HCT116 (cell line): ENCODE measurements around the gene DPF3. TPM values are rescaled to one million over a fixed set of nuclear protein-coding genes. Genes with fewer than 3 reads are reported as not detected.

Experiments
- ATAC-seq: fragments of 200-7000 bp; cut with Tn5 transposase; 2 replicates; pipeline ENCODE4 v1.9.1; 2020; ENCODE audit warnings: mild to moderate bottlenecking, moderate library complexity
- BruUV-seq: library from RNA; stranded (reverse); fragments of 400-500 nt; replicated peaks from 2 replicates; lab custom pipeline; 2021; lab: Mats Ljungman, UMichigan
- CTCF ChIA-PET: fragments of 300-600 bp; sonication (Branson Sonifier 250); formaldehyde crosslinking; loops from one replicate; lab custom pipeline; 2021; ENCODE audit warnings: antibody characterized with exemption; lab: Charles Lee
- POLR2A ChIA-PET: fragments of 300-600, 350-600 bp; sonication (Branson Sonifier 250); formaldehyde crosslinking; loops from one replicate; lab custom pipeline; 2021; ENCODE audit warnings: antibody characterized with exemption; lab: Charles Lee
- RAD21 ChIA-PET, 2 experiments: fragments of 300-600 bp; sonication (Branson Sonifier 250); formaldehyde crosslinking; loops; one replicate each; lab custom pipeline; 2023; ENCODE audit warnings: low total read pairs in 2 of 2; ENCODE audit not compliant: uncharacterized antibody in 2 of 2, unreplicated experiment in 2 of 2, low non-redundant PET in 1 of 2; lab: Charles Lee
- DNase-seq: peaks from one replicate; pipeline ENCODE4 v3.0.0-alpha.2; 2010; ENCODE audit warnings: low read depth, low spot score
- H2AFZ ChIP-seq: fragments of 200-600 bp; shearing (Covaris generic), sonication (generic); 2 replicates; pipeline ENCODE4 v1.6.1; 2017; ENCODE audit warnings: low read depth, mixed run types, mixed read lengths, antibody characterized with exemption, low read length; ENCODE audit not compliant: poor library complexity, severe bottlenecking
- H3K27ac ChIP-seq: 2 replicates; pipeline ENCODE4 v1.5.1; 2012; ENCODE audit warnings: low read depth, low read length
- H3K27me3 ChIP-seq: fragments of 200-600 bp; sonication (generic); 2 replicates; pipeline ENCODE4 v1.6.1; 2016; ENCODE audit warnings: mixed run types, low read length, mixed read lengths; ENCODE audit not compliant: insufficient read depth
- H3K36me3 ChIP-seq, 2 experiments: fragments of 200-500 bp in 1 of 2; fragments of 200-600 bp in 1 of 2; sonication (Bioruptor generic) in 1 of 2; sonication (generic) in 1 of 2; 2 replicates each; pipeline versions ENCODE4 v1.5.1 to v1.6.1; 2014 to 2016; ENCODE audit warnings: low read length in 2 of 2, inconsistent platforms in 1 of 2, mixed read lengths in 1 of 2, mixed run types in 1 of 2; ENCODE audit not compliant: insufficient read depth in 2 of 2, control insufficient read depth in 1 of 2
- H3K4me1 ChIP-seq, 2 experiments: fragments of 200-600 bp in 1 of 2; sonication (generic) in 1 of 2; 2 replicates each; pipeline versions ENCODE4 v1.5.1 to v1.6.1; 2012 to 2017; ENCODE audit warnings: low read length in 2 of 2, inconsistent platforms in 1 of 2, mild to moderate bottlenecking in 1 of 2, mixed read lengths in 1 of 2, mixed run types in 1 of 2, moderate library complexity in 1 of 2; ENCODE audit not compliant: insufficient read depth in 2 of 2, control insufficient read depth in 1 of 2
- H3K4me2 ChIP-seq: fragments of 200-600 bp; sonication (generic); 2 replicates; pipeline ENCODE4 v1.6.1; 2017; ENCODE audit warnings: mixed run types, low read length, mixed read lengths
- H3K4me3 ChIP-seq, 2 experiments: fragments of 200-600 bp in 1 of 2; sonication (generic) in 1 of 2; replicated peaks in 1 of 2; 2 replicates each; pipeline ENCODE4 v1.5.1; 2011 to 2016; ENCODE audit warnings: low read length in 2 of 2, control low read depth in 1 of 2, low read depth in 1 of 2, mild to moderate bottlenecking in 1 of 2, mixed read lengths in 1 of 2, mixed run types in 1 of 2
- H3K79me2 ChIP-seq: fragments of 200-600 bp; sonication (generic); 2 replicates; pipeline ENCODE4 v1.6.1; 2017; ENCODE audit warnings: mild to moderate bottlenecking, mixed run types, low read length, moderate library complexity, mixed read lengths; ENCODE audit not compliant: insufficient read depth
- H3K9ac ChIP-seq: fragments of 200-600 bp; sonication (generic); 2 replicates; pipeline ENCODE4 v1.6.1; 2016; ENCODE audit warnings: low read length, mixed read lengths
- H3K9me2 ChIP-seq: fragments of 200-600 bp; sonication (generic), shearing (Covaris generic); 2 replicates; pipeline ENCODE4 v1.6.1; 2017; ENCODE audit warnings: mixed run types, mild to moderate bottlenecking, moderate library complexity; ENCODE audit not compliant: insufficient read depth
- H3K9me3 ChIP-seq, 2 experiments: fragments of 200-500 bp in 1 of 2; fragments of 200-600 bp in 1 of 2; sonication (Bioruptor generic) in 1 of 2; sonication (generic) in 1 of 2; 2 replicates each; pipeline ENCODE4 v1.6.1; 2014 to 2017; ENCODE audit warnings: low read length in 2 of 2, mixed read lengths in 2 of 2, inconsistent platforms in 1 of 2, low read depth in 1 of 2, mild to moderate bottlenecking in 1 of 2, mixed run types in 1 of 2, moderate library complexity in 1 of 2; ENCODE audit not compliant: control insufficient read depth in 1 of 2, insufficient read depth in 1 of 2
- H4K20me1 ChIP-seq: fragments of 200-600 bp; sonication (generic), shearing (Covaris generic); 2 replicates; pipeline ENCODE4 v1.6.1; 2017; ENCODE audit warnings: mixed run types, mild to moderate bottlenecking, moderate library complexity; ENCODE audit not compliant: insufficient read depth
- CBX3 ChIP-seq: IDR thresholded peaks from 2 replicates; pipeline ENCODE4 v1.6.1; 2012; ENCODE audit warnings: low read depth
- CTCF ChIP-seq, 3 experiments: fragments of 200-600 bp in 1 of 3; sonication (generic) in 1 of 3; IDR thresholded peaks in 2 of 3; conservative IDR thresholded peaks in 1 of 3; 2 replicates each; pipeline ENCODE4 v1.5.1; 2012 to 2017; ENCODE audit warnings: low read depth in 2 of 3, low read length in 2 of 3, antibody characterized with exemption in 1 of 3, borderline replicate concordance in 1 of 3, control low read depth in 1 of 3, mild to moderate bottlenecking in 1 of 3, mixed read lengths in 1 of 3, mixed run types in 1 of 3, moderate library complexity in 1 of 3; ENCODE audit not compliant: insufficient read depth in 1 of 3
- EGR1 ChIP-seq: IDR thresholded peaks from 2 replicates; pipeline ENCODE4 v1.6.1; 2012; ENCODE audit warnings: low read depth
- FOSL1 ChIP-seq: IDR thresholded peaks from 2 replicates; pipeline ENCODE4 v1.6.1; 2012; ENCODE audit warnings: low read depth
- JUND ChIP-seq: IDR thresholded peaks from 2 replicates; pipeline ENCODE4 v1.6.1; 2012
- POLR2A ChIP-seq: IDR thresholded peaks from 2 replicates; pipeline ENCODE4 v1.7.0; 2011; ENCODE audit warnings: borderline replicate concordance; ENCODE audit not compliant: insufficient read depth, insufficient read length; ENCODE audit errors: extremely low read depth
- SP1 ChIP-seq: IDR thresholded peaks from 2 replicates; pipeline ENCODE4 v1.6.1; 2012; ENCODE audit warnings: low read depth
- intact Hi-C: fragments of 100-400 bp; cut with micrococcal nuclease; formaldehyde crosslinking; loops from 2 replicates; pipeline ENCODE4 v1.10.0; 2022
- total RNA-seq: library from RNA; stranded (reverse); gene quantifications from one replicate; pipeline ENCODE4 v1.2.1, GENCODE V29; 2021; ENCODE audit not compliant: unreplicated experiment
- TF ChIP-seq, protein P1 (sequence below): IDR thresholded peaks from 2 replicates; pipeline ENCODE4 v1.6.1; 2012

The DPF3 gene
- total RNA-seq, 1 experiment from 2014 or later: 0.27 TPM

- H3K79me2 ChIP-seq: no peaks in the 10 kb centered on the region; the same call in 1 of the 2 replicates
- peaks cover 13 to 16% of the 10 kb centered on the region in 2 experiments; a peak in 3 of 4 replicates for H3K36me3 ChIP-seq
- no peak overlapping the region for H3K4me2 ChIP-seq
- no peaks in the 10 kb centered on the region for H4K20me1 ChIP-seq
- no TSS peak for BruUV-seq
- H3K9ac ChIP-seq: no peak overlapping the region
- H3K9me2 ChIP-seq: no peaks in the 10 kb centered on the region
- intact Hi-C loops: no loop called here
- TF ChIP-seq, protein P1, sequence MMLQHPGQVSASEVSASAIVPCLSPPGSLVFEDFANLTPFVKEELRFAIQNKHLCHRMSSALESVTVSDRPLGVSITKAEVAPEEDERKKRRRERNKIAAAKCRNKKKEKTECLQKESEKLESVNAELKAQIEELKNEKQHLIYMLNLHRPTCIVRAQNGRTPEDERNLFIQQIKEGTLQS: no peak
- TF ChIP-seq CBX3 (no peak), SP1 (no peak), FOSL1 (no peak), JUND (no peak), POLR2A (no peak), EGR1 (no peak), CTCF (IDR thresholded peaks at IDR 0.05 in 2 of 3, conservative IDR thresholded peaks at IDR 0.05 in 1 of 3; ENCODE audit: borderline replicate concordance in 1 of 3, insufficient read depth in 1 of 3, low read depth in 2 of 3, low read length in 2 of 3) (no peak)
- CTCF ChIA-PET: no interaction called here
- DNase-seq (no peak), ATAC-seq (no peak)
- H3K4me3 ChIP-seq: no peak overlapping the region
- H3K27ac ChIP-seq: no peak overlapping the region
- H2AFZ ChIP-seq: no peak overlapping the region
- no peaks in the 10 kb centered on the region for H3K9me3 ChIP-seq
- H3K27me3 ChIP-seq: no peaks in the 10 kb centered on the region
- no peaks in the 10 kb centered on the region for H3K4me1 ChIP-seq
- POLR2A ChIA-PET: no interaction called here
- RAD21 ChIA-PET: no interaction called here
Measured at GRCh38 chr14:72941286-72941985, 47.5 kb upstream of the DPF3 start.
